H9 (cell line): ENCODE results near the gene GCAT. TPM values are rescaled to one million over a fixed set of nuclear protein-coding genes. Genes with fewer than 3 reads are reported as not detected.
"Not testable (repeated sequence)": the region's sequence is repeated elsewhere in the genome, so short reads cannot be mapped to it uniquely, and the experiment has no call there.

Source experiments
- DNase-seq: peaks from one replicate; pipeline ENCODE4 v3.0.0-alpha.2; 2017
- H2AFZ ChIP-seq: one replicate; pipeline ENCODE4 v1.6.1; 2013; ENCODE audit warnings: mild to moderate bottlenecking, low read length, control low read depth, moderate library complexity
- H2AK5ac ChIP-seq: 2 replicates; pipeline ENCODE4 v1.6.1; 2013; ENCODE audit warnings: low read length, control low read depth, mixed read lengths; ENCODE audit not compliant: insufficient read length
- H2BK120ac ChIP-seq: one replicate; pipeline ENCODE4 v1.6.1; 2013; ENCODE audit warnings: low read depth, mild to moderate bottlenecking, low read length, control low read depth, inconsistent platforms; ENCODE audit not compliant: poor library complexity, severe bottlenecking
- H2BK12ac ChIP-seq: 2 replicates; pipeline ENCODE4 v1.6.1; 2013; ENCODE audit warnings: low read length, control low read depth, mixed read lengths, low read depth; ENCODE audit not compliant: insufficient read length
- H2BK15ac ChIP-seq: 2 replicates; pipeline ENCODE4 v1.6.1; 2013; ENCODE audit warnings: low read depth, low read length, control low read depth
- H2BK20ac ChIP-seq: one replicate; pipeline ENCODE4 v1.6.1; 2013; ENCODE audit warnings: low read depth, mild to moderate bottlenecking, low read length, control low read depth, inconsistent platforms; ENCODE audit not compliant: poor library complexity, severe bottlenecking
- H2BK5ac ChIP-seq: 2 replicates; pipeline ENCODE4 v1.6.1; 2013; ENCODE audit warnings: low read length, control low read depth, mixed read lengths; ENCODE audit not compliant: insufficient read length
- H3K14ac ChIP-seq: 2 replicates; pipeline ENCODE4 v1.6.1; 2013; ENCODE audit warnings: low read length, control low read depth; ENCODE audit not compliant: insufficient read depth
- H3K18ac ChIP-seq: 2 replicates; pipeline ENCODE4 v1.6.1; 2013; ENCODE audit warnings: low read depth, mild to moderate bottlenecking, mixed read lengths, low read length, control low read depth; ENCODE audit not compliant: insufficient read length
- H3K23ac ChIP-seq: 2 replicates; pipeline ENCODE4 v1.6.1; 2013; ENCODE audit warnings: low read length, control low read depth, mixed read lengths, low read depth; ENCODE audit not compliant: insufficient read length
- H3K23me2 ChIP-seq: 2 replicates; pipeline ENCODE4 v1.6.1; 2013; ENCODE audit warnings: low read depth, mild to moderate bottlenecking, mixed read lengths, low read length, control low read depth; ENCODE audit not compliant: insufficient read length, poor library complexity, severe bottlenecking
- H3K27ac ChIP-seq: 2 replicates; pipeline ENCODE4 v1.5.1; 2013; ENCODE audit warnings: low read length, control low read depth, mixed read lengths, low read depth; ENCODE audit not compliant: insufficient read length
- H3K27me3 ChIP-seq: 2 replicates; pipeline ENCODE4 v1.6.1; 2013; ENCODE audit warnings: low read length, control low read depth, inconsistent platforms; ENCODE audit not compliant: insufficient read depth
- H3K4ac ChIP-seq: 2 replicates; pipeline ENCODE4 v1.6.1; 2013; ENCODE audit warnings: low read depth, mild to moderate bottlenecking, control low read depth, inconsistent platforms, low read length, moderate library complexity
- H3K4me1 ChIP-seq: 2 replicates; pipeline ENCODE4 v1.6.1; 2013; ENCODE audit warnings: low read length, control low read depth, inconsistent platforms; ENCODE audit not compliant: insufficient read depth
- H3K4me2 ChIP-seq: 2 replicates; pipeline ENCODE4 v1.6.1; 2013; ENCODE audit warnings: low read length, control low read depth, mixed read lengths; ENCODE audit not compliant: insufficient read length, insufficient read depth
- H3K56ac ChIP-seq: 2 replicates; pipeline ENCODE4 v1.6.1; 2013; ENCODE audit warnings: low read depth, mild to moderate bottlenecking, mixed read lengths, low read length, control low read depth; ENCODE audit not compliant: insufficient read length
- H3K79me1 ChIP-seq: 2 replicates; pipeline ENCODE4 v1.6.1; 2013; ENCODE audit warnings: low read depth, mild to moderate bottlenecking, moderate library complexity, low read length, control low read depth, inconsistent platforms; ENCODE audit not compliant: insufficient read depth, poor library complexity, severe bottlenecking
- H3K79me2 ChIP-seq: 2 replicates; pipeline ENCODE4 v1.6.1; 2013; ENCODE audit warnings: low read length, control low read depth, inconsistent platforms; ENCODE audit not compliant: insufficient read depth
- H3K9ac ChIP-seq: 2 replicates; pipeline ENCODE4 v1.6.1; 2013; ENCODE audit warnings: low read length, control low read depth, mixed read lengths; ENCODE audit not compliant: insufficient read length; ENCODE audit errors: extremely low read depth
- H3K9me3 ChIP-seq: one replicate; pipeline ENCODE4 v1.6.1; 2013; ENCODE audit warnings: low read depth, low read length, inconsistent platforms; ENCODE audit not compliant: control insufficient read depth
- H3T11ph ChIP-seq: one replicate; pipeline ENCODE4 v1.6.1; 2013; ENCODE audit warnings: mild to moderate bottlenecking, low read length, control low read depth, inconsistent platforms
- H4K20me1 ChIP-seq: one replicate; pipeline ENCODE4 v1.6.1; 2013; ENCODE audit not compliant: control insufficient read depth, insufficient read length, insufficient read depth
- H4K5ac ChIP-seq: 2 replicates; pipeline ENCODE4 v1.6.1; 2013; ENCODE audit warnings: low read depth, mild to moderate bottlenecking, mixed read lengths, low read length, control low read depth; ENCODE audit not compliant: insufficient read length
- H4K8ac ChIP-seq: replicated peaks from 2 replicates; pipeline ENCODE4 v1.6.1; 2013; ENCODE audit warnings: low read length, control low read depth, mixed read lengths, low read depth; ENCODE audit not compliant: insufficient read length
- H4K91ac ChIP-seq: 2 replicates; pipeline ENCODE4 v1.6.1; 2013; ENCODE audit warnings: low read depth, mild to moderate bottlenecking, moderate library complexity, mixed read lengths, low read length, control low read depth; ENCODE audit not compliant: insufficient read length
- H3K27ac Mint-ChIP-seq, 3 experiments: 2 replicates in 2 of 3; 3 replicates in 1 of 3; pipeline ENCODE4 v1.8.0; 2020 to 2021; ENCODE audit warnings: mixed read lengths in 3 of 3, mild to moderate bottlenecking in 1 of 3, moderate library complexity in 1 of 3
- H3K27me3 Mint-ChIP-seq: 2 replicates; pipeline ENCODE4 v1.8.0; 2021; ENCODE audit warnings: low read depth, mild to moderate bottlenecking, moderate library complexity, mixed read lengths
- H3K36me3 Mint-ChIP-seq, 3 experiments: 2 replicates in 2 of 3; 3 replicates in 1 of 3; pipeline ENCODE4 v1.8.0; 2020 to 2021; ENCODE audit warnings: low read depth in 3 of 3, mixed read lengths in 3 of 3; ENCODE audit not compliant: insufficient read depth in 1 of 3
- H3K4me1 Mint-ChIP-seq, 2 experiments: 2 replicates each; pipeline ENCODE4 v1.8.0; 2020; ENCODE audit warnings: mixed read lengths in 2 of 2
- H3K4me3 Mint-ChIP-seq, 2 experiments: 2 replicates in 1 of 2; 3 replicates in 1 of 2; pipeline ENCODE4 v1.8.0; 2020 to 2021; ENCODE audit warnings: mild to moderate bottlenecking in 2 of 2, mixed read lengths in 2 of 2, moderate library complexity in 1 of 2
- H3K9me3 Mint-ChIP-seq, 2 experiments: 2 replicates in 1 of 2; 3 replicates in 1 of 2; pipeline ENCODE4 v1.8.0; 2020; ENCODE audit warnings: mild to moderate bottlenecking in 2 of 2, mixed read lengths in 2 of 2, moderate library complexity in 1 of 2
- WGBS: extraction: QIAGEN DNeasy Blood & Tissue Kit; methylation state at CpG from one replicate; pipeline ENCODE4 v1.1.7; 2013; ENCODE audit warnings: missing lambda C conversion rate, low lambda C conversion rate, mixed read lengths; ENCODE audit not compliant: insufficient read length; ENCODE audit errors: extremely low coverage; 5-methylcytosine and 5-hydroxymethylcytosine counted together
- total RNA-seq: library from RNA; stranded (reverse); gene quantifications from 2 replicates; pipeline ENCODE4 v1.2.1, GENCODE V29; 2021
- TF ChIP-seq, protein P1 (sequence below): fragments of 200-600 bp; sonication (generic); conservative IDR thresholded peaks from 3 replicates; pipeline ENCODE4 v1.8.0; 2021; ENCODE audit warnings: antibody characterized with exemption, mild to moderate bottlenecking

Gene GCAT
- total RNA-seq, 1 experiment from 2014 or later, result 26.9 TPM

DNA sequence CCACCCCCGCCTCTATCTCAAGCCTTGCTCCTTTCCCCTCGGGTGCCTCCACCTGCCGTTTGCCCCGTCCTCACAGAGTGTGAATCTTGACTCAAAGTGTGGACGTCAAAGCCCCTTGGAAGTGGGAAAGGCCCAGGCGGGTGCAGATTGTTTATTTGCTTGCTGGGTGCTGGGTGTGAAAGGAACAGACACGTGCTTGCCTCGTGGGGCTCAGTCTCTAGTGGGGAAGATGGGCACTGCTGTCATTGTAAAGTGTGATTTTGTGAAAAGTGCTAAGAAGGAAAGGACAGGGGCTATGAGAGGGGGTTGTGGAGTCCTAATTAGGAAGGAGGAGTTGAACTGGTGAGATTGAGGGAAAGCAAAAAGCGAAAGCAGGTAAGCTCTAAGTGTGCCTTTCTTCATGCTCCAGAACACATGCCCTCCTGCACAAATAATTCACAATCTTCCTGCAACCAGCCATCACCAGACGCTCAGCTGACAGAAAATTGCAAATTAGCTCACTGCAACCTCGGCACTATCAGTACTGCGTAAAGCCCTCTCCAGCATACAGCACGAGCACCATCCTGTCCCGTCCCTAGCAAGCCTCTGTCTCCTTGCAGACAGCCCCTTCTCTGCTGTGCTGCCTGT, 9.7 kb upstream of the GCAT start:
- Histone ChIP-seq H2AFZ (no peak overlapping the region), H2BK15ac (no peak overlapping the region), H3K79me2 (no peaks in the 10 kb centered on the region), H3K4ac (no peak overlapping the region), H2BK5ac (no peak overlapping the region), H4K5ac (no peak overlapping the region), H3T11ph (no peak overlapping the region), H4K91ac (no peak overlapping the region), H3K27ac (no peak overlapping the region), H4K8ac (no peak overlapping the region), H3K56ac (no peak overlapping the region), H3K9me3 (no peaks in the 10 kb centered on the region), H2BK20ac (no peak overlapping the region), H4K20me1 (no peaks in the 10 kb centered on the region), H2AK5ac (no peak overlapping the region), H2BK120ac (no peak overlapping the region), H3K4me2 (no peak overlapping the region), H3K18ac (no peak overlapping the region), H3K9ac (no peak overlapping the region), H3K14ac (no peak overlapping the region), H3K27me3 (no peaks in the 10 kb centered on the region; the same call in 1 of the 2 replicates), H3K23me2 (peaks cover 12% of the 10 kb centered on the region), H3K4me1 (no peaks in the 10 kb centered on the region), H2BK12ac (no peak overlapping the region), H3K23ac (no peak overlapping the region), H3K79me1 (no peaks in the 10 kb centered on the region)
- no CpG with 5 or more reads among the region's 14 CpGs for WGBS
- peaks cover 6 to 7% of the 10 kb centered on the region in 2 experiments for H3K4me1 Mint-ChIP-seq
- TF ChIP-seq, protein P1, sequence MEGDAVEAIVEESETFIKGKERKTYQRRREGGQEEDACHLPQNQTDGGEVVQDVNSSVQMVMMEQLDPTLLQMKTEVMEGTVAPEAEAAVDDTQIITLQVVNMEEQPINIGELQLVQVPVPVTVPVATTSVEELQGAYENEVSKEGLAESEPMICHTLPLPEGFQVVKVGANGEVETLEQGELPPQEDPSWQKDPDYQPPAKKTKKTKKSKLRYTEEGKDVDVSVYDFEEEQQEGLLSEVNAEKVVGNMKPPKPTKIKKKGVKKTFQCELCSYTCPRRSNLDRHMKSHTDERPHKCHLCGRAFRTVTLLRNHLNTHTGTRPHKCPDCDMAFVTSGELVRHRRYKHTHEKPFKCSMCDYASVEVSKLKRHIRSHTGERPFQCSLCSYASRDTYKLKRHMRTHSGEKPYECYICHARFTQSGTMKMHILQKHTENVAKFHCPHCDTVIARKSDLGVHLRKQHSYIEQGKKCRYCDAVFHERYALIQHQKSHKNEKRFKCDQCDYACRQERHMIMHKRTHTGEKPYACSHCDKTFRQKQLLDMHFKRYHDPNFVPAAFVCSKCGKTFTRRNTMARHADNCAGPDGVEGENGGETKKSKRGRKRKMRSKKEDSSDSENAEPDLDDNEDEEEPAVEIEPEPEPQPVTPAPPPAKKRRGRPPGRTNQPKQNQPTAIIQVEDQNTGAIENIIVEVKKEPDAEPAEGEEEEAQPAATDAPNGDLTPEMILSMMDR, result no peak
- H3K36me3 Mint-ChIP-seq, result no peaks in the 10 kb centered on the region
- H3K27ac Mint-ChIP-seq, result no peak overlapping the region
- H3K27me3 Mint-ChIP-seq, result peaks cover 79% of the 10 kb centered on the region
- peak; percentile 18 for DNase-seq
- H3K9me3 Mint-ChIP-seq, result no peaks in the 10 kb centered on the region; a peak in 2 of 5 replicates
- no peak overlapping the region for H3K4me3 Mint-ChIP-seq

DNA sequence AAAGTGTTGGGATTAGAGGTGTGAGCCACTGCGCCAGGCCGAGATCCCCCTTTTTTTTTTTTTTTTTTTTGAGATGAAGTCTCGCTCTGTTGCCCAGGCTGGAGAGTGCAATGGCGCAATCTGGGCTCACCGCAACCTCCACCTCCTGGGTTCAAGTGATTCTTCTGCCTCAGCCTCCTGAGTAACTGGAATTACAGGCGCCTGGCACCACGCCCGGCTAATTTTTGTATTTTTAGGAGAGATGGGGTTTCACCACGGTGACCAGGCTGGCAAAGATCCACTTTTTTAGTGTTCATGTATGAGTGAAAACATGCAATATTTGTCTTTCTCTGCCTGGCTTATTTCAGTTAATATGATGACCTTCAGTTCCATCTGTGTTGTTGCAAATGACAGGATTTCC, 7.8 kb upstream of the GCAT start:
- not testable (repeated sequence) for H3K4ac ChIP-seq, DNase-seq, H3K4me2 ChIP-seq, H3K79me1 ChIP-seq, H3T11ph ChIP-seq, H3K79me2 ChIP-seq, H2BK15ac ChIP-seq, H3K4me1 ChIP-seq, H4K91ac ChIP-seq, H2BK20ac ChIP-seq, H3K27ac ChIP-seq, H4K5ac ChIP-seq, H2AK5ac ChIP-seq, H3K27me3 ChIP-seq, H2BK5ac ChIP-seq, H2AFZ ChIP-seq, H4K8ac ChIP-seq, H2BK120ac ChIP-seq, H3K14ac ChIP-seq, H3K9me3 Mint-ChIP-seq, H3K56ac ChIP-seq, H3K9me3 ChIP-seq, H2BK12ac ChIP-seq, H4K20me1 ChIP-seq, H3K36me3 Mint-ChIP-seq, H3K27ac Mint-ChIP-seq, H3K4me3 Mint-ChIP-seq, H3K23ac ChIP-seq, H3K9ac ChIP-seq, H3K18ac ChIP-seq
- Mint-ChIP-seq H3K27me3 (peaks cover 84% of the 10 kb centered on the region), H3K4me1 (peaks cover 15 to 20% of the 10 kb centered on the region in 2 experiments)
- no CpG with 5 or more reads among the region's 9 CpGs for WGBS
- H3K23me2 ChIP-seq, result peaks cover 31% of the 10 kb centered on the region
